HL-60 (cell line): ENCODE data around the gene MYBPC3.

Experiments used
- DNase-seq, 2 experiments: peaks; one replicate each; pipeline ENCODE4 v3.0.0-alpha.2; 2010 to 2020; ENCODE audit warnings: low read depth in 1 of 2, low spot score in 1 of 2
- H3K27ac ChIP-seq: fragments of 250-450 bp; sonication (Bioruptor Pico); replicated peaks from 2 replicates; pipeline ENCODE4 v1.5.1; 2020; ENCODE audit warnings: mild to moderate bottlenecking, moderate library complexity
- H3K27me3 ChIP-seq: fragments of 250-450 bp; sonication (Bioruptor Pico); 2 replicates; pipeline ENCODE4 v1.5.1; 2021; ENCODE audit warnings: mild to moderate bottlenecking, moderate library complexity; ENCODE audit not compliant: insufficient read depth, poor library complexity, severe bottlenecking
- H3K4me3 ChIP-seq: replicated peaks from 2 replicates; pipeline ENCODE4 v1.5.1; 2011; ENCODE audit warnings: mild to moderate bottlenecking, control low read depth, low read length; ENCODE audit not compliant: insufficient read depth
- GABPA ChIP-seq: IDR thresholded peaks from 2 replicates; pipeline ENCODE4 v1.6.1; 2012; ENCODE audit warnings: low read depth
- POLR2AphosphoS5 ChIP-seq: IDR thresholded peaks from 2 replicates; pipeline ENCODE4 v1.6.1; 2012; ENCODE audit warnings: low read depth
- REST ChIP-seq: IDR thresholded peaks from 2 replicates; pipeline ENCODE4 v1.6.1; 2012; ENCODE audit warnings: low read depth; ENCODE audit not compliant: insufficient replicate concordance
- SPI1 ChIP-seq: IDR thresholded peaks from 2 replicates; pipeline ENCODE4 v1.6.1; 2012; ENCODE audit warnings: low read depth, mild to moderate bottlenecking, borderline replicate concordance
- TF ChIP-seq, protein P1 (sequence below): IDR thresholded peaks from one replicate; pipeline ENCODE4 v1.5.1; 2011; ENCODE audit warnings: low read length, control low read depth, inconsistent platforms; ENCODE audit not compliant: insufficient read depth

MYBPC3 gene

DNA sequence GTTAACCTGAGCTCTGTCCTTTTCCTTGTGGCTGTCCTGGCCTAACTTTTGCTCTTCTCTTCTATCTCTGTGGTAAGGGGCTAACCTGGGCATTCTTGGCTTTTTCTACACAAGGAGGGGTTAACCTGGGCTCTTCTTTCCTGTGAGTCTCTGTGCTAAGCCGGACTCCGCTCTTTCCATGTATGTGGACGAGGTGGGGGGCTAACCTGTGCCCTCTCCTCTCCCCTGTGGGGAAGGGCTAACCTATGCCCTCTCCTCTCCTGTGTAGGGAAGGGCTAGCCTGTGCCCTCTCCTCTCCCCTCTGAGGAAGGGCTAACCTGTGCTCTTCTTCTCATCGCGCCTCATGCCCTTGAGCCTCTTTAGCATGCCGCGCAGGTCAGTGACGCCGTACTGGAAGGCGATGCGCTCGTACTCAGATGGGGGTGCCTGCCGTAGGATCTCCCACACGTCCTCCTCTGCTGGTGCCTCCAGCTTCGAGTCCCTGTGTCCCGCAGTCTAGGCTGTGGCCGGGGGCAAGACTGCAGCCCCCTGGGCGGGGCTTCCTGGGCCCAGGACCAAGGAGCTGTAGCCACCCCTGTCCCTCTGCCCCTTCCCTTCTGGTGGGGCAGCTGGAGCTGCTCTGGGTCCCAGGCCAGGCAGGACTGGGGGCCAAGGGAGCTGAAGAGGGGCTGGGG is 6.5 kb downstream of the MYBPC3 start:
- no peak overlapping the region for H3K4me3 ChIP-seq
- no peaks in the 10 kb centered on the region for H3K27me3 ChIP-seq
- no peak for DNase-seq
- TF ChIP-seq, protein P1, sequence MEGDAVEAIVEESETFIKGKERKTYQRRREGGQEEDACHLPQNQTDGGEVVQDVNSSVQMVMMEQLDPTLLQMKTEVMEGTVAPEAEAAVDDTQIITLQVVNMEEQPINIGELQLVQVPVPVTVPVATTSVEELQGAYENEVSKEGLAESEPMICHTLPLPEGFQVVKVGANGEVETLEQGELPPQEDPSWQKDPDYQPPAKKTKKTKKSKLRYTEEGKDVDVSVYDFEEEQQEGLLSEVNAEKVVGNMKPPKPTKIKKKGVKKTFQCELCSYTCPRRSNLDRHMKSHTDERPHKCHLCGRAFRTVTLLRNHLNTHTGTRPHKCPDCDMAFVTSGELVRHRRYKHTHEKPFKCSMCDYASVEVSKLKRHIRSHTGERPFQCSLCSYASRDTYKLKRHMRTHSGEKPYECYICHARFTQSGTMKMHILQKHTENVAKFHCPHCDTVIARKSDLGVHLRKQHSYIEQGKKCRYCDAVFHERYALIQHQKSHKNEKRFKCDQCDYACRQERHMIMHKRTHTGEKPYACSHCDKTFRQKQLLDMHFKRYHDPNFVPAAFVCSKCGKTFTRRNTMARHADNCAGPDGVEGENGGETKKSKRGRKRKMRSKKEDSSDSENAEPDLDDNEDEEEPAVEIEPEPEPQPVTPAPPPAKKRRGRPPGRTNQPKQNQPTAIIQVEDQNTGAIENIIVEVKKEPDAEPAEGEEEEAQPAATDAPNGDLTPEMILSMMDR: no peak
- TF ChIP-seq SPI1 (no peak), POLR2AphosphoS5 (no peak), GABPA (no peak), REST (no peak)
- H3K27ac ChIP-seq: no peak overlapping the region

GRCh38 chr11:47342854-47343253 is 9.6 kb downstream of the MYBPC3 start:
- no peak for TF ChIP-seq POLR2AphosphoS5
- TF ChIP-seq, protein P1: no peak
- TF ChIP-seq REST: no peak
- TF ChIP-seq GABPA: no peak
- H3K4me3 ChIP-seq: no peak overlapping the region
- H3K27ac ChIP-seq: no peak overlapping the region
- H3K27me3 ChIP-seq: no peaks in the 10 kb centered on the region
- no peak for DNase-seq

DNA sequence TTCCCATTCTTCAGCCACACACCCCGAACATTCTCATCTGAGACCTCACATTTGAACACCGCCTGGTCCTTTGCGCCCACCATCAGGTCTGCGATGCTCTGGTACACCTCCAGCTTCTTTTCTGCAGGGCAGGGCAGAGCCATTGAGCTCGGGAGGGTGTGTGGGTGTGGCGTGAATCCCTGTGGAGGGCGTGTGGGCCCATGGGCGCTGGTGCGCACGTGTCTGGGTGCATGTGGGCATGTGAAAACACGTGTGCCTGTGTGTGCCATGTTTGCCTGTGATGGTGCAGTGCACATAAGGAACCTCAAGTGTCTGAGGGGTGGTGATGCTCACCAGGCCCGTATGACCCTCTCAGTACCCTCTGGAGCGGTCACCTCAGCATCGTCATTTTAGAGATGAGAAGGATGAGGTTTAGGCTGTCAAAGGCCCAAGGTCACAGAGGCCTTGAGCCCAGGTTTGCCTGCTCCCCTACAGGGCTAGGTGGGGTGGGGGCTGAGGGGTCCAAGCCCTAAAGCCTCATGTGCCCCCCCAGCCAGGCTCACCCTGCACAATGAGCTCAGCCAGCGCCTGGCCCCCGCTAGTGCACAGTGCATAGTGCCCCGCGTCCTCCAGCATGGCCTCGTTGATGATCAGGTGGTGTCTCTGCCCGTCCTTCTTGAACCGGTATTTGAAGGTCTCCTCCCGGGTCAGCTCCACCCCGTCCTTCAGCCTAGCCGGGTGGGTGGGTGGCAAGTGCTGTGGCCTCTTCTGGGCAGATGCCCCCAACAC is 10.3 kb downstream of the MYBPC3 start:
- DNase-seq: no peak
- H3K27me3 ChIP-seq: no peaks in the 10 kb centered on the region
- TF ChIP-seq, protein P1: no peak
- TF ChIP-seq SPI1 (no peak), GABPA (no peak), REST (no peak), POLR2AphosphoS5 (no peak)
- no peak overlapping the region for H3K4me3 ChIP-seq
- no peak overlapping the region for H3K27ac ChIP-seq
